GM12892 (cell line): ENCODE measurements around the gene PIK3C2G.

Experiments used
- DNase-seq: peaks from one replicate; pipeline ENCODE4 v3.0.0; 2011; ENCODE audit not compliant: insufficient read length
- FAIRE-seq: peaks from 2 replicates; lab custom pipeline; 2011; peaks lifted over from hg19 to GRCh38; lab: Jason Lieb, UNC
- POLR2A ChIP-seq: IDR thresholded peaks from 2 replicates; pipeline ENCODE4 v1.6.1; 2011; ENCODE audit warnings: low read depth, low read length, control low read depth
- POLR2AphosphoS5 ChIP-seq: IDR thresholded peaks from 2 replicates; pipeline ENCODE4 v1.6.1; 2011; ENCODE audit warnings: low read depth, low read length, control low read depth
- TAF1 ChIP-seq: IDR thresholded peaks from 2 replicates; pipeline ENCODE4 v1.6.1; 2011; ENCODE audit warnings: low read depth, mild to moderate bottlenecking, control low read depth, low read length, borderline replicate concordance

Gene PIK3C2G

DNA sequence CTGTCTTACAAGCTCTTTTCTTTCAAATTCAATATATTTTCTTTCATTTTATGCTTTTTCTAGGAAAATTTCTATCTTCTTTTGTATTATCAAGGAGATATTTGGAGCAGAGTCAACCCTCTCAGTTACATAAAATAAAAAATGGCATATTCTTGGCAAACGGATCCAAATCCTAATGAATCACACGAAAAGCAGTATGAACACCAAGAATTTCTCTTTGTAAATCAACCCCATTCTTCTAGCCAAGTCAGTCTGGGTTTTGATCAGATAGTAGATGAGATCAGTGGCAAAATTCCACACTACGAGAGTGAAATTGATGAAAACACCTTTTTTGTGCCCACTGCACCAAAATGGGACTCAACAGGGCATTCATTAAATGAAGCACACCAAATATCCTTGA lies 20.6 kb downstream of the PIK3C2G start:
- no peak for FAIRE-seq
- TF ChIP-seq TAF1 (no peak), POLR2AphosphoS5 (no peak), POLR2A (no peak)
- no peak for DNase-seq

DNA sequence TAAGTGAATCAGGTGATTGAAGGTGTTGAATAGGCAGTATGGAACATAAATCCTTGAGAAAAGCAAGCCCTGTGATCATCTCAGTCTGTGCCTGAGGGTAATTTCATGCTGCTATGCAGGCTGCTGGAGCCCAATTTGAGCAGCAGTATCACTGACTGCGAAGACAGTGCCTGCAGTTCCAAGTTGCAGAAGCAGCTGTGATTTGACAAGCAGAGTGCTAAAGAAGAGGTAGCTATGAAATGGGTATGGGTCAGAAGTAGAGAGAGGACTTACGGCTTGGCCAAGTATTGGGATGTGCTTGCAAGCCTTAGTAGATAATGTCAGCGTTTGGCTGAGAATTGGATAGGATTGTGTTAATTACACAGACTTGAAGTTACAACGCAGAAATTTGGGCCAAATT lies 22.5 kb downstream of the PIK3C2G start:
- DNase-seq (no peak), FAIRE-seq (no peak)
- TF ChIP-seq POLR2A (no peak), TAF1 (no peak), POLR2AphosphoS5 (no peak)

DNA sequence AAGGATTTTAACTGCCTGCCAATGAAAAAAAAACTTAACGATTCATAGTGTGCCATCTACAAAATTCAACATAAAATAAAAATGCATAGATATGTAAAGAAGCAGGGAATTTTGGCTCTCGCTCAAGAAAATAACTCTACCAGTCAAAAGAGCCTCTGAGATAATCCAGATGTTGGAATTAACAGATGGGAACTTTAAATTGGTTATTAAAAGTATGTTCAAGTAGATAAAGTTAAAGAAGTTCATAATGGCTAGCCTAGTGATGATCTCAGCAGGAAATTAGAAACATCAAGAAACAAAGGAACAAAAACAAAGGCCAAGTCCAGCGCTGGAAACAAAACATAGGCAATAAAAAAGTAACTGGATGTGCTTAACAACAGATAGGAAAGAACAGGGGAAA lies 23.1 kb downstream of the PIK3C2G start:
- DNase-seq (no peak), FAIRE-seq (no peak)
- no peak for TF ChIP-seq TAF1
- no peak for TF ChIP-seq POLR2AphosphoS5

DNA sequence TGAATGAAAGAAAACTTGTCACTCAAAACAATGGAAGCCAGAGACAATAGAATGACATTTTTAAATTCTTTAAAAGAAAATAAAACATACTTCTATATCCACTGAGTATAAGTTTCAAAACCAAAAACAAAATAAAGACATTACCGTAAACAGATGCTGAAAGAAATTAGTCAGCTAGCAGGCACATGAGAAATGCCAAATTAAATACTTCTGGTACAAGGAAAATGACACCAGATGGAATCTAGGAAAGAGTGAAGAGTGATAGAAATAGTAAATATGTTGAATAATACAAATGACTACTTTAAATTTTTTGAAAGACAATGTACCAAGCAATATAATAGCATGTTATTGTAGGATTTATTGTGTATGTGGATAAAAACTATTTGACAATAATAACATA lies 23.8 kb downstream of the PIK3C2G start:
- FAIRE-seq (no peak), DNase-seq (no peak)
- TF ChIP-seq POLR2AphosphoS5 (no peak), TAF1 (no peak), POLR2A (no peak)

DNA sequence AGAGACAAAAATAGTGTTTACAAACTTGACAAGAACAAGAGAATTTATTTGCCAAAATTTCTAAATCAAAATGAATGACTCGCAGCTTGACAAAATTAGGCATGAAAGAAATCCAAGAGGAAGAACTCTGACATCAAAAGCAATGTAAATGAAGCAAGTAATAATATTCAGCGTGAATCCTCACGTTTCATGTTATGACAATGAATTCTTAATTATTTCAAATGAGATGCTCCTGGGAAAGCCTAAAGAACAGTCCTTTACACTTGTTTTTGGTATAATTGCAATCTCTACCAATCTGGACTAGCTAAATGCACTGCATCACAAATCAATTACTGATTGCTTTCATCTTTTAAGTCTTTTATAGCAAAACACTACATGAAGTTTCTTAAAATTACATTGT lies 29.1 kb downstream of the PIK3C2G start:
- no peak for FAIRE-seq
- TF ChIP-seq TAF1: no peak
- TF ChIP-seq POLR2AphosphoS5: no peak
- no peak for TF ChIP-seq POLR2A
- no peak for DNase-seq

DNA sequence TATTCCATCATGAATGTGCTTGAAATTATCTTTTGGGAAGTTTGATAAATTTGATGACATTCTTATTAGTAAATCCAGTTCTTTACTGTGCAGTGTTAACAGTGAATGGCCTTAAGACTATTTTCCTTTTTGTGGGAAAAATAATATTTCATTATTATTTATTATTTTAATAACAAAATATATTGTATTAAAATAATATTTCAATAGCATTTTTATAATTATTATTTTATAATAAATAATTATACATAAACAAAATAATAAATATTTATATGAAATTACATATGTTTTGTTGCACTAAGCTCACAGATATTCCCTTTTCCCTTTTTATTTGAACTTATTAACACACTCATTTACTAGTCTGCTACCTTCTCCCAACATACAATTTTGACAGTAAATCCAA lies 33.6 kb downstream of the PIK3C2G start:
- FAIRE-seq: no peak
- no peak for DNase-seq

DNA sequence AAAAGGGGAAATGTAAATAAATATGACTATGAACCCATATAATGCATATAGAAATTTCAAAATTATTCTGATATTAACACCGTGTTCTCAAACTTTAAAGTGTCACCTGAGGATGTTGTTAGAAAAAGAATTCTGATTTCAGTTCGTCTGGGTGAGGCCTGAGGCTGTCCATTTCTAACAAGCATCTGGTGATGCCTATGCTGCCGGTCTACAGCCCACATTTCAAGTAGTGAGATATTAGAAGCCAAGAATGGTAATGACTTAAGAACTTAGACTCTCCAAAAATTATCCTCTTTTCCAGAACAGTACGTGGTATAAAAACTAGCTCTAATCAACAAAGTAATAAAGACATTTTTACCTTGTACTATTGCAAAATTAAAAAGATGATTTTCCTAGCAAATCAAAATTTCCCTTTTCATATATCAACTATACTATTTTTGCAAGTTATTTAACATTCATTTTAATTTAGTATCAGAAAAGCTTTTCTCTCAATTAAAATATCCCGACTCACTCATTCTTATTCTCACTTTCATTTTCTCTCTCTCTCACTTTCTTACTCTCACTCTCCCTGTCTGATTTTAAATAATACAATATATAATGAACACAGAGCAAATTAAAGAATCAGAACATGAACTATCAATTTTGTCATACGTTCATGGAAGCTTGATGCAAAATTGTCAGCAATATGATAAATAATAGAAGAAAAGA lies 35.0 kb downstream of the PIK3C2G start:
- FAIRE-seq (no peak), DNase-seq (no peak)
- no peak for TF ChIP-seq POLR2A
- TF ChIP-seq TAF1: no peak
- TF ChIP-seq POLR2AphosphoS5: no peak

More for the DNA sequence above, 33.6 kb downstream of the PIK3C2G start:
- TF ChIP-seq TAF1 (no peak), POLR2AphosphoS5 (no peak)

DNA sequence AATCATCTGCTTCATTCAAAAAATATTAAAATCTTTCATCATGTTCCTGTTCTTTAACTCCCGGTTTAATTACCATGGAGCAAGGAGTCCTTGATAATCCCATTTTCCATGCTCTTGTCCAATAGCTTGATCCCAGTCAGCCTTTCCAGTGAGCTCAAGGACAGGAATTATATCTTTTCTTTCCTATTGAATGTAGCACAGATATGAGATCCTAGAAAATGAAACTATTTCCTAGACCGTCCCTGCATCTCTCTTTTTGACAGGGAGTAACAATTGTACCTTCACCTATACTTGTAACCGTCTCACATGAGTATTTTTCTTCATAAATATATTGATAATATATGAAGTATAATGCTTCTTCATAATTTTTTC lies 35.6 kb downstream of the PIK3C2G start:
- DNase-seq (no peak), FAIRE-seq (no peak)
- TF ChIP-seq POLR2A (no peak), POLR2AphosphoS5 (no peak), TAF1 (no peak)

DNA sequence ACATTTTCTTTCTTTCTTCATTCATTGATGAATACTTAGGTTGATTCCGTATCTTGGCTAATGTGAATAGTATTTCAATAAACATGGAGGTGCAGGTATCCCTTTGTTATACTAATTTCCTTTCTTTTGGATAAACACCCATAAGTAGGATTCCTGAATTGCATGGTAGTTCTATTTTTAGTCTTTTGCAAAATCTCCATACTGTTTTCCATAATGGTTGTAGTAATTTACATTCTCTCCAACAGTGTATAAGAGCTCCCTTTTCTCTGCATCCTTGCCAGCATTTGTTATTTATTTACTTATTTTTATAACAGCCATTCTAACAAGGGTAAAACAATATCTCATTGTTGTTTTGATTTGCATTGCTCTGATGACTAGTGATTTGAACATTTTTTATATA lies 36.6 kb downstream of the PIK3C2G start:
- TF ChIP-seq POLR2AphosphoS5: no peak
- TF ChIP-seq TAF1: no peak
- no peak for TF ChIP-seq POLR2A
- DNase-seq (no peak), FAIRE-seq (no peak)

DNA sequence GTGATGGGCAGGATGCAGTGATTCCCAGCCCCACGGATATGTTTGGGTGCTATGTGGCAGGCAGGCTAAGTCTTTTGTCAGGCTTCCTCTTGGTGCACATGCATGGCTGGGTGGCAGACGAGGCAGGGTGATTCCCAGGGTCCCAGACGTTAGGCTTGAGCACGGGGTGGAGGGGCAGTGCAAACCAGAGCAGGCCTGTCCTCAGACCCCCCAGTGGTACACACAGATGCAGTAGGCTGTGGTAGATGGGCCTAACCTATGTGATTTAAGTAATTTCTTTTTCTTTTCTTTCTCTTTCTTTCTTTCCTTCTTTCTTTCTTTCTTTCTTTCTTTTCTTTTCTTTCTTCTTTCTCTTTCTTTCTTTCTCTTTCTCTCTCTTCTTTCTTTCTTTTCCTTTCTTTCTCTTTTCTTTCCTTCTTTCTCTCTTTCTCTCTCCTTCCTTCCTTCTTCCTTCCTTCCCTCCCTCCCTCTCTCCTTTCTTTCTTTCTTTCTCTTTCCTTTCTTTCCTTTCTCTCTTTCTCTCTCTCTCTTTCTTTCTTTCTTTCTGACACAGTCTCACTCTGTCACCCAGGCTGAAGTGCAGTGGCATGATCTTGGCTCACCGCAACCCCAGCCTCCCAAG lies 41.6 kb downstream of the PIK3C2G start:
- FAIRE-seq (no peak), DNase-seq (no peak)
- TF ChIP-seq POLR2A (no peak), TAF1 (no peak), POLR2AphosphoS5 (no peak)

DNA sequence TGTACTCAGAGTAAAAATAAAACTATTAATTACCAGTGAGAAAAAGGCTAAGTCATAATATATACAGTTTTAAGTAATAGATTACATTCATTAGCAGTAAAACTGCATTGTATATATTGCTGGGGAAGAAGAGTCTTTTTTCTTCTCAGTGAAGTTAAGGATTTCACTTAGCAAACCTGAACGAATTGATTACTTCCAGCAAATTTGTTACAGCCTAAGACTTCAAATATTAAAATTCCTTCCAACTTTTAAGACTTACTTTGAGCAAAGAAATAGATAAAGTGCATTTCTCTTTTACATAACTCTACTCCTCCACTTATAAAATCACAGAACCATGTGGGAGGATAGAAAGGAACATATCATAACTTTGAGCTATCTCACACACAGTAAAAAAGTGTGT lies 43.3 kb downstream of the PIK3C2G start:
- DNase-seq (no peak), FAIRE-seq (no peak)
- no peak for TF ChIP-seq POLR2A
- no peak for TF ChIP-seq TAF1
- TF ChIP-seq POLR2AphosphoS5: no peak

DNA sequence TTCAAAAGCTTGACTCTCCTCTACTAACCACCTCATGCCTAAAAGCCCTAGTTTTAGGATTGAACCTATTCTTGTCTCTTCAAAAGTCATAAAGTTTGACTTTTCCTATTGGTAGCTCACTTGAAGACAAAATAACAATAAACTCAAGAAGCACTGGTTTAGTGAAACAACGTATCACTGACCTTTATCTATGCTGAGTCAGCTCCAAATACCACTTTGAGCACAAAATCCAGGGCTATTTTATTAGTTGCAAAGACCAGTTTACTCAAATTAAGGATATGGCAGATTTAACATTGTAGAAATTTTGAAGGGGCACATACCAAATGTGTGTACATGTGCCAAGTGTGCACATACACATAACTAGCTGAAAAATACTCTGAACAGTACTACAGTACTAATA lies 45.0 kb downstream of the PIK3C2G start:
- no peak for FAIRE-seq
- DNase-seq: no peak
- no peak for TF ChIP-seq POLR2AphosphoS5
- TF ChIP-seq TAF1: no peak
- no peak for TF ChIP-seq POLR2A
